ENCODE data around the gene YOD1.

The YOD1 gene

GRCh38 chr1:207051191-207051943 is at the start of gene YOD1:
Gene YOD1 (minus strand): TSS chr1:207051208. CDS start chr1:207051030, 178 bp downstream.
- DNase-seq (ENCODE audit: low spot score): no peak

GRCh38 chr1:207097871-207098324 is 46.9 kb upstream of the YOD1 start:
- no peak for DNase-seq (ENCODE audit: low spot score)

GRCh38 chr1:207093944-207094343 is 42.9 kb upstream of the YOD1 start:
- no peak for DNase-seq (ENCODE audit: low spot score)

- no peak for DNase-seq (ENCODE audit: low spot score)
Observed at GRCh38 chr1:207091200-207091908, 40.3 kb upstream of the YOD1 start.

GRCh38 chr1:207089627-207090355 is 38.8 kb upstream of the YOD1 start:
- DNase-seq (ENCODE audit: low spot score): no peak

GRCh38 chr1:207088701-207089626 is 38.0 kb upstream of the YOD1 start, which contains the start of gene C4BPB:
Gene C4BPB (plus strand): TSS chr1:207088860. CDS start chr1:207089532, 672 bp downstream.
- DNase-seq (ENCODE audit: low spot score): no peak

GRCh38 chr1:207088161-207088560 is 37.2 kb upstream of the YOD1 start:
- DNase-seq (ENCODE audit: low spot score): no peak

- DNase-seq (ENCODE audit: low spot score): no peak
Observed at GRCh38 chr1:207085887-207086286, 34.9 kb upstream of the YOD1 start.

GRCh38 chr1:207084701-207085180 is 33.7 kb upstream of the YOD1 start:
- DNase-seq (ENCODE audit: low spot score): peak; percentile 73

GRCh38 chr1:207084232-207084631 is 33.2 kb upstream of the YOD1 start:
- DNase-seq (ENCODE audit: low spot score): no peak

GRCh38 chr1:207081806-207082205 is 30.8 kb upstream of the YOD1 start:
- DNase-seq (ENCODE audit: low spot score): no peak

GRCh38 chr1:207081088-207081487 is 30.1 kb upstream of the YOD1 start:
- no peak for DNase-seq (ENCODE audit: low spot score)

GRCh38 chr1:207079706-207080241 is 28.8 kb upstream of the YOD1 start:
- no peak for DNase-seq (ENCODE audit: low spot score)

GRCh38 chr1:207078578-207079132 is 27.6 kb upstream of the YOD1 start:
- no peak for DNase-seq (ENCODE audit: low spot score)

- peak; percentile 94 for DNase-seq (ENCODE audit: low spot score)
Observed at GRCh38 chr1:207077470-207078377, 26.7 kb upstream of the YOD1 start.

GRCh38 chr1:207077012-207077411 is 26.0 kb upstream of the YOD1 start:
- DNase-seq (ENCODE audit: low spot score): peak; percentile 26

- DNase-seq (ENCODE audit: low spot score): peak; percentile 38
Observed at GRCh38 chr1:207076181-207076955, 25.4 kb upstream of the YOD1 start.

GRCh38 chr1:207073906-207074820 is 23.2 kb upstream of the YOD1 start:
- DNase-seq (ENCODE audit: low spot score): no peak

Measured in hematopoietic multipotent progenitor cell treated with erythropoietin and hydrocortisone succinate and interleukin-3 and kit ligand, for 17 days (in vitro differentiated cells).